Right cardiac atrium (tissue), 5 donors: ENCODE measurements around the gene KLC3. TPM values are rescaled to one million over a fixed set of nuclear protein-coding genes. Genes with fewer than 3 reads are reported as not detected.

Experiments
- ATAC-seq, 2 donors: fragments of 200-7000 bp; cut with Tn5 transposase; one replicate each; pipeline versions ENCODE4 v1.8.0 to v1.9.1; 2020; ENCODE audit warnings: moderate library complexity in 2 of 2, mild to moderate bottlenecking in 1 of 2
- DNase-seq, 3 donors: peaks; one replicate each; pipeline ENCODE4 v3.0.0-alpha.2; 2020
- H3K27ac ChIP-seq: one replicate; pipeline ENCODE4 v1.5.1; 2013; ENCODE audit warnings: mild to moderate bottlenecking, low read length, control low read depth, moderate library complexity
- H3K27me3 ChIP-seq: one replicate; pipeline ENCODE4 v1.6.1; 2013; ENCODE audit not compliant: control insufficient read depth, insufficient read depth
- H3K4me1 ChIP-seq: one replicate; pipeline ENCODE4 v1.6.1; 2013; ENCODE audit warnings: low read length; ENCODE audit not compliant: control insufficient read depth, insufficient read depth
- H3K4me3 ChIP-seq: one replicate; pipeline ENCODE4 v1.5.1; 2013; ENCODE audit warnings: low read length, control low read depth
- H3K9me3 ChIP-seq: one replicate; pipeline ENCODE4 v1.6.1; 2013; ENCODE audit warnings: low read length; ENCODE audit not compliant: control insufficient read depth
- WGBS: extraction: QIAGEN DNeasy Blood & Tissue Kit; methylation state at CpG from one replicate; pipeline ENCODE4 v1.1.7; 2013; 5-methylcytosine and 5-hydroxymethylcytosine counted together
- intact Hi-C, 4 donors: fragments of 100-400 bp; cut with DNase I; formaldehyde crosslinking; loops; one replicate each; pipeline versions ENCODE4 v1.11.0 to v1.14.0; 2022 to 2023
- polyA plus RNA-seq: library from polyadenylated mRNA; stranded (reverse); fragments of 200-250 nt; gene quantifications from one replicate; pipeline ENCODE4 v1.2.3, GENCODE V29; 2013
- total RNA-seq, 4 donors: library from RNA; stranded (reverse); fragmentation: NEBNext Ultra II Directional; extraction: Animal tissue kit (Norgen Biotek cat#: 25700); gene quantifications; one replicate each; pipeline ENCODE4 v1.2.1, GENCODE V29; 2021
- donor health status: healthy with polysubstance abuse.
- donor health status: DM: no; HTN: yes; CAD: no.
- donor health status: DM: no; HTN: no; CAD: no.
- donor health status: DM: no; HTN: yes; CAD: no; lungs with severe emphysema.
- donor health status: DM: yes; HTN: yes; CAD: no.

The KLC3 gene
- total and polyA plus RNA-seq, 5 donors: 0.18 TPM; not detected in 4

- Histone ChIP-seq H3K27ac (no peak overlapping the region), H3K4me3 (no peak overlapping the region), H3K9me3 (no peaks in the 10 kb centered on the region), H3K27me3 (no peaks in the 10 kb centered on the region), H3K4me1 (no peaks in the 10 kb centered on the region)
- ATAC-seq: no peak
- intact Hi-C loops: no loop called here
- DNase-seq: no peak
- 92% methylated on average over 11 of the region's 11 CpGs for WGBS
Observed at GRCh38 chr19:45357445-45357783, 16.9 kb downstream of the KLC3 start.

GRCh38 chr19:45358213-45358792 is 17.8 kb downstream of the KLC3 start:
- no peaks in the 10 kb centered on the region for H3K4me1 ChIP-seq
- ATAC-seq: no peak
- DNase-seq: no peak
- H3K4me3 ChIP-seq: no peak overlapping the region
- H3K9me3 ChIP-seq: no peaks in the 10 kb centered on the region
- intact Hi-C loops: no loop called here
- H3K27me3 ChIP-seq: no peaks in the 10 kb centered on the region
- WGBS: 92% methylated on average over 12 of the region's 12 CpGs
- H3K27ac ChIP-seq: no peak overlapping the region

GRCh38 chr19:45361608-45362007 is 21.1 kb downstream of the KLC3 start:
- DNase-seq (no peak), ATAC-seq (no peak)

GRCh38 chr19:45362291-45362690 is 21.7 kb downstream of the KLC3 start:
- intact Hi-C loops: no loop called here
- no peaks in the 10 kb centered on the region for H3K27me3 ChIP-seq
- ATAC-seq (no peak), DNase-seq (no peak)
- no peaks in the 10 kb centered on the region for H3K4me1 ChIP-seq
- H3K9me3 ChIP-seq: no peaks in the 10 kb centered on the region
- no peak overlapping the region for H3K4me3 ChIP-seq
- WGBS: 93% methylated on average over 16 of the region's 16 CpGs
- H3K27ac ChIP-seq: no peak overlapping the region

More at GRCh38 chr19:45361608-45362007, 21.1 kb downstream of the KLC3 start:
- WGBS: 90% methylated on average over 14 of the region's 14 CpGs
- Histone ChIP-seq H3K4me3 (no peak overlapping the region), H3K27me3 (no peaks in the 10 kb centered on the region), H3K4me1 (no peaks in the 10 kb centered on the region), H3K27ac (no peak overlapping the region), H3K9me3 (no peaks in the 10 kb centered on the region)
- intact Hi-C loops: no loop called here

GRCh38 chr19:45363861-45364459 is 23.4 kb downstream of the KLC3 start:
- Histone ChIP-seq H3K27me3 (no peaks in the 10 kb centered on the region), H3K27ac (no peak overlapping the region), H3K4me1 (no peaks in the 10 kb centered on the region), H3K9me3 (no peaks in the 10 kb centered on the region), H3K4me3 (no peak overlapping the region)
- DNase-seq: no peak
- intact Hi-C loops: no loop called here
- ATAC-seq: peak in 1 of 2 donors; percentile 17
- 90% methylated on average over 44 of the region's 44 CpGs for WGBS

GRCh38 chr19:45364696-45365095 is 24.1 kb downstream of the KLC3 start:
- 91% methylated on average over 12 of the region's 12 CpGs for WGBS
- intact Hi-C loops: no loop called here
- DNase-seq (no peak), ATAC-seq (no peak)
- Histone ChIP-seq H3K9me3 (no peaks in the 10 kb centered on the region), H3K27me3 (no peaks in the 10 kb centered on the region), H3K27ac (no peak overlapping the region), H3K4me1 (no peaks in the 10 kb centered on the region), H3K4me3 (no peak overlapping the region)

- Histone ChIP-seq H3K27ac (no peak overlapping the region), H3K4me3 (no peak overlapping the region), H3K27me3 (no peaks in the 10 kb centered on the region), H3K9me3 (no peaks in the 10 kb centered on the region), H3K4me1 (no peaks in the 10 kb centered on the region)
- ATAC-seq (no peak), DNase-seq (no peak)
- intact Hi-C loops: no loop called here
- 94% methylated on average over 4 of the region's 4 CpGs for WGBS
Observed at GRCh38 chr19:45368127-45368526, 27.6 kb downstream of the KLC3 start.

GRCh38 chr19:45368737-45369340 is 28.3 kb downstream of the KLC3 start:
- intact Hi-C loops: no loop called here
- no peak overlapping the region for H3K4me3 ChIP-seq
- H3K4me1 ChIP-seq: no peaks in the 10 kb centered on the region
- WGBS: 85% methylated on average over 11 of the region's 11 CpGs
- DNase-seq: no peak
- no peak overlapping the region for H3K27ac ChIP-seq
- ATAC-seq: no peak
- H3K9me3 ChIP-seq: no peaks in the 10 kb centered on the region
- no peaks in the 10 kb centered on the region for H3K27me3 ChIP-seq

GRCh38 chr19:45370410-45371204 is 30.1 kb downstream of the KLC3 start, which contains the start of gene ERCC2:
ERCC2 (minus strand) TSS chr19:45370573; CDS start chr19:45370540, 33 bp downstream.
- intact Hi-C loops: no loop called here
- Histone ChIP-seq H3K27me3 (no peaks in the 10 kb centered on the region), H3K4me3 (peak within 1 kb of the TSS; percentile 75), H3K9me3 (no peaks in the 10 kb centered on the region), H3K4me1 (no peaks in the 10 kb centered on the region), H3K27ac (peak within 1 kb of the TSS; percentile 82)
- 4% methylated on average over 55 of the region's 55 CpGs for WGBS
- ATAC-seq (peak; percentile 98 to 99), DNase-seq (peak; percentile 99)

- DNase-seq (peak in 2 of 3 donors; percentile 44 to 70), ATAC-seq (peak; percentile 67 to 69)
- WGBS: 24% methylated on average over 13 of the region's 13 CpGs
- H3K4me1 ChIP-seq: no peaks in the 10 kb centered on the region
- H3K27me3 ChIP-seq: no peaks in the 10 kb centered on the region
- no peak overlapping the region for H3K4me3 ChIP-seq
- no peaks in the 10 kb centered on the region for H3K9me3 ChIP-seq
- H3K27ac ChIP-seq: no peak overlapping the region
- intact Hi-C loops: no loop called here
Observed at GRCh38 chr19:45376045-45376724, 35.6 kb downstream of the KLC3 start.
